Measurements from ENCODE around the gene IFFO2. TPM values are rescaled to one million over a fixed set of nuclear protein-coding genes. Genes with fewer than 3 reads are reported as not detected.

IFFO2 gene
- total RNA-seq, 6 donors from 2014 or later, result 9.2 to 19.3 (median 11.0) TPM

DNA sequence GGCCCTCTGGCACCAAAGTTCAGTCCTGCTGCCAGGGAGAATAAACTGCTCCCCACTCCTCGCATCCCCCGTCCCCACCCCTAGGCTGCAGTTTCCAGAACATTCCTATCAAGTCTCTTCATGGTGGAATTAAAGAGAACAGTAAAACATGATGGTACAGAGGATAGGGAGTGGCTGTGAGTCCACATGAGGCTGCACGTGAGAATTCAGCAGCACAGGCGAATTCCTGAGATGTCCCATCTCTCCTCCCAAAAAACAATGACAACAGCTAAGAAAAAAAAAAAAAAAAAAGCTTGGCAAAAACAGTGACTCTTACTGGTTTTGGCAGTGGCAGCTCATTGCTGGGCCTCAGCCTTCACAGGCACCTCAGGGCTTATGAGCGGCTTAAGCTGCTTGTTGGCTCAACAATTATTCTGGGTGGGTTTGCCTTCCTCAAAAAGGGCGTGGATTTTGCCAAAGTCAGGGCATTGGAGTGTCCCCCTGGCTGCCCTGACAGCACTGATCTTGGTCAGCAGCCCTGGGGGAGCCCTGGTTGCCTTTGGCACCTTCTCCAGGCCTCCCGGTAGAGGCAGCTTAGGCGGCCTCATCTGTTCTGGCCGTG, 5.7 kb upstream of the IFFO2 start:
- H3K9me3 ChIP-seq, result no peaks in the 10 kb centered on the region
- peak in 1 of 2 donors; percentile 74 for ATAC-seq (ENCODE audit: low FRiP score in 2 of 2)
- DNase-seq, result no peak
- peaks cover 3 to 11% (median 6%) of the 10 kb centered on the region in 4 donors for H3K4me1 ChIP-seq
- H3K36me3 ChIP-seq, result no peaks in the 10 kb centered on the region
- no peak overlapping the region for H3K4me3 ChIP-seq
- no peak overlapping the region for H3K27ac ChIP-seq
- H3K27me3 ChIP-seq, result no peaks in the 10 kb centered on the region
- TF ChIP-seq POLR2AphosphoS5 (IDR thresholded peaks at IDR 0.05), result no peak
- 58 to 75% methylated on average over 8 to 9 of the region's 9 CpGs for WGBS, 2 donors

DNA sequence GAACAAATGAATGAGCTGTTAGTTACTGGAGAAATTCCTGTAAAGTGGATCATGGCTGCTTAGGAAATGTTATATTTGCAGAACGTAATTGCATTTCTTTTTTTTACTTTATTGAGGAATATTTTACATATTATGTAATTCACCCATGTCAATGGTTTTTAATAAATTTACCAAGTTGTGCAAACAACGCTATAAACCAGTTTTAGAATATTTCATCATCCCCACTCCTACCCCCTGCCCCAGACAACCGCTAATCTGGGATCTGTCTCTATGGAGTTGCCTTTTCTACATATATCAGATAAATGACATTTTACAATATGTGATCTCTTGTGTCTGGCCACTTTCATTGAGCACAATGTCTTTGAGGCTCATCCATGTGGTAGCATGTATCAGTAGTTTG, 4.3 kb upstream of the IFFO2 start:
- H3K4me3 ChIP-seq, result no peak overlapping the region
- TF ChIP-seq, protein P1, sequence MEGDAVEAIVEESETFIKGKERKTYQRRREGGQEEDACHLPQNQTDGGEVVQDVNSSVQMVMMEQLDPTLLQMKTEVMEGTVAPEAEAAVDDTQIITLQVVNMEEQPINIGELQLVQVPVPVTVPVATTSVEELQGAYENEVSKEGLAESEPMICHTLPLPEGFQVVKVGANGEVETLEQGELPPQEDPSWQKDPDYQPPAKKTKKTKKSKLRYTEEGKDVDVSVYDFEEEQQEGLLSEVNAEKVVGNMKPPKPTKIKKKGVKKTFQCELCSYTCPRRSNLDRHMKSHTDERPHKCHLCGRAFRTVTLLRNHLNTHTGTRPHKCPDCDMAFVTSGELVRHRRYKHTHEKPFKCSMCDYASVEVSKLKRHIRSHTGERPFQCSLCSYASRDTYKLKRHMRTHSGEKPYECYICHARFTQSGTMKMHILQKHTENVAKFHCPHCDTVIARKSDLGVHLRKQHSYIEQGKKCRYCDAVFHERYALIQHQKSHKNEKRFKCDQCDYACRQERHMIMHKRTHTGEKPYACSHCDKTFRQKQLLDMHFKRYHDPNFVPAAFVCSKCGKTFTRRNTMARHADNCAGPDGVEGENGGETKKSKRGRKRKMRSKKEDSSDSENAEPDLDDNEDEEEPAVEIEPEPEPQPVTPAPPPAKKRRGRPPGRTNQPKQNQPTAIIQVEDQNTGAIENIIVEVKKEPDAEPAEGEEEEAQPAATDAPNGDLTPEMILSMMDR (IDR thresholded peaks at IDR 0.05), result no peak
- no peak for TF ChIP-seq EP300 (IDR thresholded peaks at IDR 0.05)
- ATAC-seq (ENCODE audit: low FRiP score in 2 of 2) (no peak), DNase-seq (no peak)
- H3K9me3 ChIP-seq, result no peaks in the 10 kb centered on the region
- 50 to 62% methylated on average over 3 of the region's 3 CpGs for WGBS, 2 donors
- H3K27me3 ChIP-seq, result no peaks in the 10 kb centered on the region
- no peaks in the 10 kb centered on the region for H3K36me3 ChIP-seq
- H3K4me1 ChIP-seq, result peaks cover 9 to 15% (median 10%) of the 10 kb centered on the region in 4 donors
- H3K27ac ChIP-seq, result no peak overlapping the region

GRCh38 chr1:18960409-18960808, 3.9 kb upstream of the IFFO2 start:
- Histone ChIP-seq H3K27me3 (no peaks in the 10 kb centered on the region), H3K36me3 (no peaks in the 10 kb centered on the region), H3K9me3 (no peaks in the 10 kb centered on the region), H3K4me3 (no peak overlapping the region), H3K27ac (no peak overlapping the region), H3K4me1 (peaks cover 10 to 16% (median 12%) of the 10 kb centered on the region in 4 donors)
- no peak for ATAC-seq (ENCODE audit: low FRiP score in 2 of 2)
- TF ChIP-seq EP300 (IDR thresholded peaks at IDR 0.05), result no peak
- DNase-seq, result no peak
- 94 to 97% methylated on average over 4 of the region's 4 CpGs for WGBS, 2 donors

- no peak overlapping the region for H3K4me3 ChIP-seq
- no peak for TF ChIP-seq POLR2A (IDR thresholded peaks at IDR 0.05)
- no peak for TF ChIP-seq POLR2AphosphoS5 (IDR thresholded peaks at IDR 0.05)
- TF ChIP-seq EP300 (IDR thresholded peaks at IDR 0.05), result no peak
- TF ChIP-seq, protein P1 (IDR thresholded peaks at IDR 0.05), result no peak
- no peaks in the 10 kb centered on the region for H3K27me3 ChIP-seq
- peaks cover 17 to 24% (median 21%) of the 10 kb centered on the region in 4 donors for H3K4me1 ChIP-seq
- no peak for ATAC-seq (ENCODE audit: low FRiP score in 2 of 2)
- H3K27ac ChIP-seq, result no peak overlapping the region
- no peak for DNase-seq
- H3K9me3 ChIP-seq, result no peaks in the 10 kb centered on the region
- 76 to 84% methylated on average over 4 of the region's 4 CpGs for WGBS, 2 donors
- H3K36me3 ChIP-seq, result no peaks in the 10 kb centered on the region
These were observed 3.1 kb upstream of the IFFO2 start for GRCh38 chr1:18959591-18959990.

GRCh38 chr1:18957532-18958300, 1.2 kb upstream of the IFFO2 start:
- DNase-seq (no peak), ATAC-seq (ENCODE audit: low FRiP score in 2 of 2) (no peak)
- TF ChIP-seq EP300 (IDR thresholded peaks at IDR 0.05) (no peak), POLR2AphosphoS5 (IDR thresholded peaks at IDR 0.05) (no peak), POLR2A (IDR thresholded peaks at IDR 0.05) (no peak)
- TF ChIP-seq, protein P1 (IDR thresholded peaks at IDR 0.05), result no peak
- peak overlapping the region in 1 of 4 donors; percentile 84 for H3K27ac ChIP-seq
- peak overlapping the region in 2 of 4 donors; percentile 88 to 95 for H3K4me3 ChIP-seq
- WGBS, 2 donors, result 67% methylated on average over 16 to 17 of the region's 17 CpGs
- H3K27me3 ChIP-seq, result no peaks in the 10 kb centered on the region
- peaks cover 33 to 41% (median 37%) of the 10 kb centered on the region in 4 donors for H3K4me1 ChIP-seq
- no peaks in the 10 kb centered on the region for H3K9me3 ChIP-seq
- H3K36me3 ChIP-seq, result no peaks in the 10 kb centered on the region

Data from upper lobe of left lung (tissue), 6 donors.